Mesenchymal stem cell (in vitro differentiated cells and primary cell): ENCODE measurements around the gene NKAIN2.

Experiments
- DNase-seq: peaks from one replicate; pipeline ENCODE4 v3.0.0-alpha.2; 2013
- H2AFZ ChIP-seq: one replicate; pipeline ENCODE4 v1.6.1; 2013; ENCODE audit warnings: low read depth, mild to moderate bottlenecking, control low read depth, inconsistent platforms, low read length, moderate library complexity
- H2AK5ac ChIP-seq: 2 replicates; pipeline ENCODE4 v1.6.1; 2013; ENCODE audit warnings: low read length, moderate library complexity, mild to moderate bottlenecking, inconsistent platforms; ENCODE audit not compliant: severe bottlenecking
- H2BK120ac ChIP-seq: one replicate; pipeline ENCODE4 v1.6.1; 2013; ENCODE audit warnings: low read depth, mild to moderate bottlenecking, inconsistent platforms, low read length, moderate library complexity
- H2BK12ac ChIP-seq, 2 experiments: one replicate each; pipeline ENCODE4 v1.6.1; 2013; ENCODE audit warnings: inconsistent platforms in 2 of 2, low read length in 2 of 2, mild to moderate bottlenecking in 2 of 2, moderate library complexity in 2 of 2, control low read depth in 1 of 2
- H2BK15ac ChIP-seq: one replicate; pipeline ENCODE4 v1.6.1; 2013; ENCODE audit warnings: mild to moderate bottlenecking, low read depth, inconsistent platforms; ENCODE audit not compliant: poor library complexity, severe bottlenecking
- H2BK5ac ChIP-seq: 2 replicates; pipeline ENCODE4 v1.6.1; 2013; ENCODE audit warnings: low read depth, mild to moderate bottlenecking, low read length, control low read depth, inconsistent platforms; ENCODE audit not compliant: poor library complexity, severe bottlenecking
- H3K14ac ChIP-seq, 2 experiments: one replicate each; pipeline ENCODE4 v1.6.1; 2013; ENCODE audit warnings: inconsistent platforms in 2 of 2, low read length in 2 of 2, control low read depth in 1 of 2, mild to moderate bottlenecking in 1 of 2, moderate library complexity in 1 of 2
- H3K18ac ChIP-seq, 2 experiments: one replicate each; pipeline ENCODE4 v1.6.1; 2013; ENCODE audit warnings: inconsistent platforms in 2 of 2, low read length in 2 of 2, control low read depth in 1 of 2, low read depth in 1 of 2, mild to moderate bottlenecking in 1 of 2
- H3K23ac ChIP-seq, 2 experiments: one replicate each; pipeline ENCODE4 v1.6.1; 2013; ENCODE audit warnings: inconsistent platforms in 2 of 2, low read length in 2 of 2, mild to moderate bottlenecking in 2 of 2, moderate library complexity in 2 of 2, control low read depth in 1 of 2
- H3K27ac ChIP-seq: 2 replicates; pipeline ENCODE4 v1.5.1; 2013; ENCODE audit warnings: mild to moderate bottlenecking, moderate library complexity, low read length, control low read depth, inconsistent platforms; ENCODE audit not compliant: poor library complexity, severe bottlenecking
- H3K27me3 ChIP-seq, 2 experiments: 2 replicates each; pipeline versions ENCODE4 v1.6.1 to v1.7.0; 2013; ENCODE audit warnings: low read length in 2 of 2, mild to moderate bottlenecking in 2 of 2, moderate library complexity in 2 of 2, control low read depth in 1 of 2, inconsistent platforms in 1 of 2; ENCODE audit not compliant: control insufficient read depth in 1 of 2, insufficient read depth in 1 of 2
- H3K36me3 ChIP-seq, 2 experiments: 2 replicates each; pipeline versions ENCODE4 v1.6.1 to v1.7.0; 2013; ENCODE audit warnings: low read length in 2 of 2, control low read depth in 1 of 2, inconsistent platforms in 1 of 2, low read depth in 1 of 2, mild to moderate bottlenecking in 1 of 2; ENCODE audit not compliant: insufficient read depth in 2 of 2, control insufficient read depth in 1 of 2
- H3K4ac ChIP-seq, 2 experiments: one replicate each; pipeline ENCODE4 v1.6.1; 2013; ENCODE audit warnings: inconsistent platforms in 2 of 2, low read length in 2 of 2, mild to moderate bottlenecking in 2 of 2, moderate library complexity in 2 of 2, control low read depth in 1 of 2, low read depth in 1 of 2
- H3K4me1 ChIP-seq: 2 replicates; pipeline ENCODE4 v1.6.1; 2013; ENCODE audit warnings: low read depth, low read length, control low read depth; ENCODE audit not compliant: control insufficient read depth, insufficient read depth
- H3K4me2 ChIP-seq: 2 replicates; pipeline ENCODE4 v1.6.1; 2013; ENCODE audit warnings: low read length, mild to moderate bottlenecking, inconsistent platforms; ENCODE audit not compliant: poor library complexity, severe bottlenecking
- H3K4me3 ChIP-seq, 2 experiments: 2 replicates each; pipeline versions ENCODE4 v1.5.1 to v1.7.0; 2013; ENCODE audit warnings: low read length in 2 of 2, mild to moderate bottlenecking in 2 of 2, control low read depth in 1 of 2, low read depth in 1 of 2; ENCODE audit not compliant: insufficient read depth in 1 of 2
- H3K79me1 ChIP-seq: replicated peaks from 2 replicates; pipeline ENCODE4 v1.6.1; 2013; ENCODE audit warnings: mild to moderate bottlenecking, control low read depth, low read length, inconsistent platforms; ENCODE audit not compliant: poor library complexity, severe bottlenecking
- H3K9ac ChIP-seq: 2 replicates; pipeline ENCODE4 v1.7.0; 2013; ENCODE audit warnings: mild to moderate bottlenecking, low read length, moderate library complexity
- H3K9me3 ChIP-seq: 2 replicates; pipeline ENCODE4 v1.7.0; 2013; ENCODE audit warnings: mild to moderate bottlenecking, low read length; ENCODE audit not compliant: control insufficient read depth
- H4K8ac ChIP-seq: one replicate; pipeline ENCODE4 v1.6.1; 2013; ENCODE audit warnings: inconsistent platforms, mild to moderate bottlenecking, low read length, moderate library complexity
- H4K91ac ChIP-seq: one replicate; pipeline ENCODE4 v1.6.1; 2013; ENCODE audit warnings: mild to moderate bottlenecking, low read length, inconsistent platforms
- WGBS: methylation state at CpG from one replicate; pipeline ENCODE4 v1.1.7; 2013; ENCODE audit warnings: mixed read lengths; 5-methylcytosine and 5-hydroxymethylcytosine counted together

Gene NKAIN2

DNA sequence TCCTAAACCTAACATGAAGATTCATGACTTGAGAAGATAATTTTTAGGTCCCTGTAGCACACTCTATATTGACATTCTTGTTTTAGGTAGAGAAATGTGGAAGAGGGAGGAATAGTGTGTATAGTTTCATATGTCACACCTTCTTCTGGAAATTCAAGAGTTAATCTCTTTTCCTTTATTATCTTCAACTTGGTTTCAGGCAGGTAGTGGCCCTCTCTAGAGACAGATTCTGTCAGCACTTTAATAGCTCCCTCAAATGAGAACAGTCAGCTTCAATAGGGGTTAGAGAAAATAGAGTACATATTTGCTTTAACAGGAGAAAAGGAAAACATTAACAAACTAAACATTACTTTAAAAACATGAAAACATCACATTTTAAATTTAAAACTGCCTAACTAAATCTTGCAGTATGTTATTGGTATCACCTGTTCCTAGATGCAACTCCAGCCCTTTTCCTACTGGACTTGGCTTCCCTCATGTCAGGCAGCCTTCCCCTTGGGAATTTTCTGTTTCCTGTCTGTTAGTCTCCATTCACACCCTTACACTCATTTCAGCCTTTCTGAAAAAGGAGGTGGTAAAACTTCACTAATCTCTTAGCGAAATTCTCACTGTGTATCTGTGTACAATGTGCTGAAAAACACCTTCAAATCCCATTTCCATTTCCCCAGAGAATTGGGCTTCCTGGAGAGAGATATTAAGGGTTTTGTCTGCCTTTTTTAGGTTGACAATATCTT, 966.3 kb downstream of the NKAIN2 start:
- H3K79me1 ChIP-seq: no peaks in the 10 kb centered on the region
- WGBS: no CpG with 5 or more reads among the region's 1 CpG
- no peak overlapping the region for H4K91ac ChIP-seq
- H3K14ac ChIP-seq: no peak overlapping the region
- H2BK12ac ChIP-seq: no peak overlapping the region
- no peak overlapping the region for H3K27ac ChIP-seq
- no peak for DNase-seq
- no peaks in the 10 kb centered on the region for H3K4me1 ChIP-seq
- H3K23ac ChIP-seq: no peak overlapping the region
- no peak overlapping the region for H4K8ac ChIP-seq
- no peaks in the 10 kb centered on the region for H3K9me3 ChIP-seq
- H3K4ac ChIP-seq: no peak overlapping the region
- no peaks in the 10 kb centered on the region for H3K36me3 ChIP-seq
- H2BK5ac ChIP-seq: no peak overlapping the region
- H3K9ac ChIP-seq: no peak overlapping the region
- no peak overlapping the region for H2AFZ ChIP-seq
- H2BK120ac ChIP-seq: no peak overlapping the region
- no peak overlapping the region for H2BK15ac ChIP-seq
- no peak overlapping the region for H3K4me2 ChIP-seq
- H3K4me3 ChIP-seq: no peak overlapping the region
- H3K18ac ChIP-seq: no peak overlapping the region
- H3K27me3 ChIP-seq: no peaks in the 10 kb centered on the region
- no peak overlapping the region for H2AK5ac ChIP-seq

DNA sequence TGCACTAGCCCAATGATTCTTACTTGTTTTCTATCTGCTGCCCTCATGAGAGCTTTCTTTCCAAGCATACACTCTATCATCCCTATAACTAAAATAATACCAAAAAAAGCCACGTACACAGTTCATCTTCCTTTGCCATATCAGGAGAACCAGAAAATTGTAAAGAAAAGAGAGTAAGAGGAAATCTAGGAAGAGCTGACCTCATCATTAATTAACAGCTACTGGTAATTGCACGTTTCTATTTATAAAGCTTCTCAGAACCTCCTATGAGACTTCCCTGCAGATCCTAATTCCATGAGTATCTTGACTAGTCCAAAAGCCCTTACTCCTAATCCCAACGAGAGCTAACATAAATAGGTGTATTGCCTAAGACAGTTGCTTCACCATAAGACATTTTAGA, 967.1 kb downstream of the NKAIN2 start:
- Histone ChIP-seq H3K27me3 (no peaks in the 10 kb centered on the region), H4K8ac (no peak overlapping the region), H2BK15ac (no peak overlapping the region), H3K9ac (no peak overlapping the region), H3K23ac (no peak overlapping the region), H2BK120ac (no peak overlapping the region), H2AFZ (no peak overlapping the region), H3K18ac (no peak overlapping the region), H3K27ac (no peak overlapping the region), H3K36me3 (no peaks in the 10 kb centered on the region), H4K91ac (no peak overlapping the region), H3K4me2 (no peak overlapping the region), H3K79me1 (no peaks in the 10 kb centered on the region), H2BK12ac (no peak overlapping the region), H2AK5ac (no peak overlapping the region), H3K14ac (no peak overlapping the region), H2BK5ac (no peak overlapping the region), H3K4me1 (no peaks in the 10 kb centered on the region), H3K4ac (no peak overlapping the region), H3K9me3 (no peaks in the 10 kb centered on the region), H3K4me3 (no peak overlapping the region)
- 93% methylated on average over 1 of the region's 3 CpGs for WGBS
- DNase-seq: no peak

DNA sequence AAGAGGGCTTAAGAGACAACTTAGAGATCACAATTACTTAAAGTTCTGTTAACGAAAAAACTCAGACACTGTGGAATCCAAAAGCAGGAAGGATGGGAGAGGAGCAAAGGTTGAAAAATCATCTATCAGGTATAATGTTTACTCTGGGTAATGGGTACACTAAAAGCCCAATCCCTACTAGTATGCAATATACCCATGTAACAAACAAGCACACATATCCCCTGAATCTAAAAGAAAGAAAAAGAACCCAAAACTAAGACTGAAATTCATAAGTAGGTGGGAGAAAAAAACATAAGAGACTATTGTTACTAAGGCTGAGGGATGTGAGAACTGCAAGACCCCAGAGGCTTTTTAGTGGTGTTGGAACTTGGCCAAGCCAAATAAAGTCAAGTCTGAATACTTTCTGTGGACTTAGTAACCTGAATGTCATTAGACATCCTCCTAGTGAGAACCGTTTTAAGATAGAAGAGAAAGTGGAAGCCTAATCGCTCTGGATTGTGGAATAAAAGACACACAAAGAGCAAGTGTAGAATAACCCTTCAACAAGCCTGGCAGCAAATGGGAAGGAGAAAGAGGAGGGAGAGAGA, 969.2 kb downstream of the NKAIN2 start:
- 92% methylated on average over 3 of the region's 3 CpGs for WGBS
- Histone ChIP-seq H2BK5ac (no peak overlapping the region), H3K18ac (no peak overlapping the region), H3K9ac (no peak overlapping the region), H3K36me3 (no peaks in the 10 kb centered on the region), H3K4me1 (no peaks in the 10 kb centered on the region), H3K27me3 (no peaks in the 10 kb centered on the region), H3K27ac (no peak overlapping the region), H3K4me2 (no peak overlapping the region), H2BK12ac (no peak overlapping the region), H2BK15ac (no peak overlapping the region), H3K4ac (no peak overlapping the region), H3K23ac (no peak overlapping the region), H3K14ac (no peak overlapping the region), H4K8ac (no peak overlapping the region), H2AFZ (no peak overlapping the region), H3K4me3 (no peak overlapping the region), H2AK5ac (no peak overlapping the region), H4K91ac (no peak overlapping the region), H2BK120ac (no peak overlapping the region), H3K79me1 (no peaks in the 10 kb centered on the region), H3K9me3 (no peaks in the 10 kb centered on the region)
- no peak for DNase-seq

DNA sequence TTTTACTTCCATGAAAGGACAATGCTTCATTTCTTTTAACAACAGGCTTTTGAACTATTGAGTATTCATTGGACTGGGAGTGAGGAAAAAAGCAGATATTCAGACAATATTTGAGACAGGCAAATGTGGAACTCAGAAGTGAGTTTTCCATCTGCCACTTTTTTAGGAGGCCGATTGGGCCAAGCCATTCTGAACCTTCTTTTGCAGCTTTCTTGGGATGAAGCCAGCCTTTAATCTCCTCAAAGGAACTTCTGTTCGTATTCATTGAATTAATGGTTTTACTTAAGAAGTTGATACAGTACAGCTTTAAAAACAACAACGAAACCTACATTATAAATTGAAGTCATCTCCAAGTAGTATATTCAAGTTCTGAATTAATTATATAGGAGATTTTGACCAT, 971.5 kb downstream of the NKAIN2 start:
- Histone ChIP-seq H3K18ac (no peak overlapping the region), H3K9ac (no peak overlapping the region), H2BK5ac (no peak overlapping the region), H3K79me1 (no peaks in the 10 kb centered on the region), H2BK12ac (no peak overlapping the region), H3K4me1 (no peaks in the 10 kb centered on the region), H3K4me3 (no peak overlapping the region), H3K27me3 (no peaks in the 10 kb centered on the region), H3K4ac (no peak overlapping the region), H2AFZ (no peak overlapping the region), H4K91ac (no peak overlapping the region), H3K4me2 (no peak overlapping the region), H2AK5ac (no peak overlapping the region), H3K36me3 (no peaks in the 10 kb centered on the region), H2BK15ac (no peak overlapping the region), H3K23ac (no peak overlapping the region), H3K9me3 (no peaks in the 10 kb centered on the region), H3K27ac (no peak overlapping the region), H2BK120ac (no peak overlapping the region), H4K8ac (no peak overlapping the region), H3K14ac (no peak overlapping the region)
- DNase-seq: no peak
- WGBS: 82% methylated on average over 1 of the region's 3 CpGs
